Measurements from ENCODE around the gene ECHDC3.

The ECHDC3 gene

DNA sequence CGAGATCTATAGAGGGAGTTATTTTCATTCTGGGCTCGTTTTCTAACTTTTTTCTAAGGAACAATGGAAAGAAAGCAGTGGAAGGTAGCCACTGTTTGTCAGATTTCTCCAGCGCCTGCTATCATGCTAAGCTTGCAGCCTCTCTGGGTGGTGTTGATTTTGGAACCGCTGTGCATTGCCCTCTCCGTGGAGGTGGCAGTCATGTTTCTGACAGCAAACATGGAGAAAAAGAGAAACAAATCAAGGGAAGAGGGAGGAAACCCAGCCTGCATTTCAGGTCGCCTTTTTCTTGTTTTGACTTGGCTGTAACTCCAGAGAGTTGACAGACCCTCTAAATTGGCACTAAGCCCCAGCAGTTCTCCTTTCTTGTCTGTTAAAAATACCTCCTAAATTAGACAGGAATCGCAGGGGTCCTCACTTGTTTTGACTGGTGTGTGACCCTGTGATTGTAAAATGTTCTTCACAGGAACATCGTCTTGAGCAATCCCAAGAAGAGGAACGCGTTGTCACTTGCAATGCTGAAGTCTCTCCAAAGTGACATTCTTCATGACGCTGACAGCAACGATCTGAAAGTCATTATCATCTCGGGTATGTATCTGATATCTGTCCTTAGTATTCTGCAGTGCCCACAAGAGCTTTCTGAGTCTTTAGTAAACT, 4.8 kb downstream of the ECHDC3 start:
- peaks cover 13% of the 10 kb centered on the region for H3K4me1 ChIP-seq (ENCODE audit: low read length)
- no peaks in the 10 kb centered on the region for H4K20me1 ChIP-seq (ENCODE audit: insufficient read depth, low read length)
- no peak overlapping the region for H3K9ac ChIP-seq (ENCODE audit: low read length)
- H2AFZ ChIP-seq (ENCODE audit: low read depth, low read length) = no peak overlapping the region
- no peak overlapping the region for H3K4me3 ChIP-seq (ENCODE audit: low read length)
- H3K9me3 ChIP-seq (ENCODE audit: insufficient read depth, low read length) = no peaks in the 10 kb centered on the region
- H3K27ac ChIP-seq (ENCODE audit: low read length) = no peak overlapping the region
- no peaks in the 10 kb centered on the region for H3K79me2 ChIP-seq (ENCODE audit: low read length)
- no peaks in the 10 kb centered on the region for H3K36me3 ChIP-seq (replicated peaks; ENCODE audit: low read depth, low read length)
- TF ChIP-seq, protein P1, sequence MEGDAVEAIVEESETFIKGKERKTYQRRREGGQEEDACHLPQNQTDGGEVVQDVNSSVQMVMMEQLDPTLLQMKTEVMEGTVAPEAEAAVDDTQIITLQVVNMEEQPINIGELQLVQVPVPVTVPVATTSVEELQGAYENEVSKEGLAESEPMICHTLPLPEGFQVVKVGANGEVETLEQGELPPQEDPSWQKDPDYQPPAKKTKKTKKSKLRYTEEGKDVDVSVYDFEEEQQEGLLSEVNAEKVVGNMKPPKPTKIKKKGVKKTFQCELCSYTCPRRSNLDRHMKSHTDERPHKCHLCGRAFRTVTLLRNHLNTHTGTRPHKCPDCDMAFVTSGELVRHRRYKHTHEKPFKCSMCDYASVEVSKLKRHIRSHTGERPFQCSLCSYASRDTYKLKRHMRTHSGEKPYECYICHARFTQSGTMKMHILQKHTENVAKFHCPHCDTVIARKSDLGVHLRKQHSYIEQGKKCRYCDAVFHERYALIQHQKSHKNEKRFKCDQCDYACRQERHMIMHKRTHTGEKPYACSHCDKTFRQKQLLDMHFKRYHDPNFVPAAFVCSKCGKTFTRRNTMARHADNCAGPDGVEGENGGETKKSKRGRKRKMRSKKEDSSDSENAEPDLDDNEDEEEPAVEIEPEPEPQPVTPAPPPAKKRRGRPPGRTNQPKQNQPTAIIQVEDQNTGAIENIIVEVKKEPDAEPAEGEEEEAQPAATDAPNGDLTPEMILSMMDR (IDR thresholded peaks at IDR 0.05; ENCODE audit: low read depth, low read length) = no peak
- no peak for TF ChIP-seq EZH2phosphoT487 (IDR thresholded peaks at IDR 0.05; ENCODE audit: low read depth)
- H3K4me2 ChIP-seq (ENCODE audit: low read length) = no peak overlapping the region
- peaks cover 10% of the 10 kb centered on the region for H3K27me3 ChIP-seq (ENCODE audit: low read depth, low read length)

DNA sequence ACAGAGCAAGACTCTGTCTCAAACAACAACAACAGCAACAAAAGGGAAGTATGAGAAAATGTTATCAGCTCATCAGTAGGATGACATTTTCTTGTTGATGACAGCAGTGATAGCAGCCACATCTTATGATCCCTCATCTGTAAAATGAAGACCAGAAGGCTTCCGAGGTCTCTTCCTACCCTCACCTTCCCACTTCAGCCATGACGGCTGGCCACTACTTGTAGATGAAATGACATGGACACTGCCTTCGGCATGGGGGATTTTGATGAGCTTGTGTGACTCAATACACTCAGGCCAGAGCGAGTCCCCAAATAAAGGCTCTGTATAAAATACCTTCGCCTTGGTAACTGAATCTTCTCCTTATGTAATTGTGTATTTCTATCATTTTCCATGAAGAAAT, 6.7 kb downstream of the ECHDC3 start:
- no peak overlapping the region for H3K4me2 ChIP-seq (ENCODE audit: low read length)
- no peaks in the 10 kb centered on the region for H3K36me3 ChIP-seq (replicated peaks; ENCODE audit: low read depth, low read length)

DNA sequence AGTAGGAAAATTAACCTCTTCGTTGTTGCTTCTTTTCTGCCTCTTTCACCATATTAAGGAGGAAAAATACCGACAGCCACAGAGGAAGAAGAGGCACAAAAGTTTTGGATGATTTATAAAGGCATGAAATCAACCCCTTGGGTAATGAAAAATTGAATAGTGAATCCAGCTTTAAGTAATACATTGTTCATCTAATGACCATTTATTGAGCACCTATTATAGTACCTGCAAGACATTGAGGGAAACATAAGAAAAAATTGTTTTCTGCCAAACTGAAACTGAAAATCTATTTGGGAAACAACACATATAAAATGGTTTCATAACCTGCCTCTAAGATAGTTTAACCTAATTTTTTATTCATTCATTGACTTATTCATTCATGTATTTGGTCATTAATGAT, 8.2 kb downstream of the ECHDC3 start:
- Histone ChIP-seq H3K27me3 (ENCODE audit: low read depth, low read length) (peaks cover 10% of the 10 kb centered on the region), H2AFZ (ENCODE audit: low read depth, low read length) (no peak overlapping the region), H3K36me3 (replicated peaks; ENCODE audit: low read depth, low read length) (no peaks in the 10 kb centered on the region), H3K4me1 (ENCODE audit: low read length) (peaks cover 13% of the 10 kb centered on the region), H3K9me3 (ENCODE audit: insufficient read depth, low read length) (no peaks in the 10 kb centered on the region), H3K27ac (ENCODE audit: low read length) (no peak overlapping the region), H4K20me1 (ENCODE audit: insufficient read depth, low read length) (no peaks in the 10 kb centered on the region), H3K4me3 (ENCODE audit: low read length) (no peak overlapping the region), H3K9ac (ENCODE audit: low read length) (no peak overlapping the region), H3K4me2 (ENCODE audit: low read length) (no peak overlapping the region), H3K79me2 (ENCODE audit: low read length) (no peaks in the 10 kb centered on the region)
- no peak for TF ChIP-seq EZH2phosphoT487 (IDR thresholded peaks at IDR 0.05; ENCODE audit: low read depth)
- TF ChIP-seq, protein P1 (IDR thresholded peaks at IDR 0.05; ENCODE audit: low read depth, low read length) = no peak

More for the DNA sequence above, 6.7 kb downstream of the ECHDC3 start:
- H3K27me3 ChIP-seq (ENCODE audit: low read depth, low read length) = peaks cover 10% of the 10 kb centered on the region
- no peaks in the 10 kb centered on the region for H4K20me1 ChIP-seq (ENCODE audit: insufficient read depth, low read length)
- no peaks in the 10 kb centered on the region for H3K79me2 ChIP-seq (ENCODE audit: low read length)
- H3K4me3 ChIP-seq (ENCODE audit: low read length) = no peak overlapping the region
- no peak overlapping the region for H3K9ac ChIP-seq (ENCODE audit: low read length)
- TF ChIP-seq, protein P1 (IDR thresholded peaks at IDR 0.05; ENCODE audit: low read depth, low read length) = no peak
- no peak for TF ChIP-seq EZH2phosphoT487 (IDR thresholded peaks at IDR 0.05; ENCODE audit: low read depth)
- H3K4me1 ChIP-seq (ENCODE audit: low read length) = peaks cover 13% of the 10 kb centered on the region
- H3K9me3 ChIP-seq (ENCODE audit: insufficient read depth, low read length) = no peaks in the 10 kb centered on the region
- no peak overlapping the region for H2AFZ ChIP-seq (ENCODE audit: low read depth, low read length)
- no peak overlapping the region for H3K27ac ChIP-seq (ENCODE audit: low read length)

DNA sequence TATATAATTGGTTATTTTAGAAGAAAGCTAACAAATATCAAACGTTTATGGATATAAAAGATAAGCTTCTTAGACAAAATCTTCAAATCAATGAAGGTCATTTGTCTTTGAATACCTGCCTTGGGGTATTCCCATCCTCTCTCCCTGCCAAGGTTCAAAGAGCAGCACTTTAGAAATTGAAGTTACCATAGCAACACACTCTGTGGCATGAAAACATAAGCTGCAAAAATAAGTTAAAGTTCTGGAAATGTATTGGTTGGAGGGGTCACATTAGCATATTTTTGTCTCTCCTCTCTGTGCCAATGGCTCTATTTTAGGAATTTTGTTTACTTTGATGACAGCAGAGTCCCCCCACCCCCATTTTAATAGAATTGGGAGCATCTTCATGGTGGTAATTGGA, 12.0 kb downstream of the ECHDC3 start:
- Histone ChIP-seq H4K20me1 (ENCODE audit: insufficient read depth, low read length) (no peaks in the 10 kb centered on the region), H2AFZ (ENCODE audit: low read depth, low read length) (no peak overlapping the region), H3K79me2 (ENCODE audit: low read length) (no peaks in the 10 kb centered on the region), H3K4me1 (ENCODE audit: low read length) (peaks cover 28% of the 10 kb centered on the region), H3K9ac (ENCODE audit: low read length) (no peak overlapping the region), H3K4me3 (ENCODE audit: low read length) (no peak overlapping the region), H3K36me3 (replicated peaks; ENCODE audit: low read depth, low read length) (no peaks in the 10 kb centered on the region), H3K27me3 (ENCODE audit: low read depth, low read length) (no peaks in the 10 kb centered on the region), H3K9me3 (ENCODE audit: insufficient read depth, low read length) (no peaks in the 10 kb centered on the region), H3K4me2 (ENCODE audit: low read length) (no peak overlapping the region), H3K27ac (ENCODE audit: low read length) (no peak overlapping the region)
- TF ChIP-seq, protein P1 (IDR thresholded peaks at IDR 0.05; ENCODE audit: low read depth, low read length) = no peak
- no peak for TF ChIP-seq EZH2phosphoT487 (IDR thresholded peaks at IDR 0.05; ENCODE audit: low read depth)

Data from OCI-LY3 (cell line).